ENCODE results near the gene RPL6.

Gene RPL6

DNA sequence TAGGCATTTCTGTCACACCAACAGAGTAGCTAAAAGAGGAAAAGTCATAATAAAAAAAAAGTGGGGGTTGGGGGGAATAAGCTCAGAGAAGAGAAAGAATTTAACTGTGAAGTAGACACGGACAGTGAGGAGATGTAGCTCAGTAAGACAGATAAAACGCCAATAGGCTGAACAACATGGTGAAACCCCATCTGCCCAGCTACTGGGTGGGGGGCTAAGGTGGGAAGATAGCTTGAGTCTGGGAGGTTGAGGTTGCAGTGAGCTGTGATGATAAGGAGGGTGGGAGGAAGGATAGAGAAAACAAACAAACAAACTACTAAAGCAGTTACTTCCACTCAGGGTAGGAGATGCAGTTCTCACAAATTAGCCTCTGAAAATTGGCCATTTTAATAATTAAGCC, 52.2 kb downstream of the RPL6 start:
- no peak for DNase-seq (ENCODE audit: low read depth)
- H3K4me3 ChIP-seq (ENCODE audit: low read depth, low read length) = no peak overlapping the region
- TF ChIP-seq, protein P1, sequence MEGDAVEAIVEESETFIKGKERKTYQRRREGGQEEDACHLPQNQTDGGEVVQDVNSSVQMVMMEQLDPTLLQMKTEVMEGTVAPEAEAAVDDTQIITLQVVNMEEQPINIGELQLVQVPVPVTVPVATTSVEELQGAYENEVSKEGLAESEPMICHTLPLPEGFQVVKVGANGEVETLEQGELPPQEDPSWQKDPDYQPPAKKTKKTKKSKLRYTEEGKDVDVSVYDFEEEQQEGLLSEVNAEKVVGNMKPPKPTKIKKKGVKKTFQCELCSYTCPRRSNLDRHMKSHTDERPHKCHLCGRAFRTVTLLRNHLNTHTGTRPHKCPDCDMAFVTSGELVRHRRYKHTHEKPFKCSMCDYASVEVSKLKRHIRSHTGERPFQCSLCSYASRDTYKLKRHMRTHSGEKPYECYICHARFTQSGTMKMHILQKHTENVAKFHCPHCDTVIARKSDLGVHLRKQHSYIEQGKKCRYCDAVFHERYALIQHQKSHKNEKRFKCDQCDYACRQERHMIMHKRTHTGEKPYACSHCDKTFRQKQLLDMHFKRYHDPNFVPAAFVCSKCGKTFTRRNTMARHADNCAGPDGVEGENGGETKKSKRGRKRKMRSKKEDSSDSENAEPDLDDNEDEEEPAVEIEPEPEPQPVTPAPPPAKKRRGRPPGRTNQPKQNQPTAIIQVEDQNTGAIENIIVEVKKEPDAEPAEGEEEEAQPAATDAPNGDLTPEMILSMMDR (IDR thresholded peaks at IDR 0.05; ENCODE audit: low read depth, low read length, missing control alignments) = no peak
